Upper lobe of left lung (tissue), 6 donors: ENCODE measurements around the gene GRK5. TPM values are rescaled to one million over a fixed set of nuclear protein-coding genes. Genes with fewer than 3 reads are reported as not detected.

Experiments used
- ATAC-seq, 2 donors: fragments of 200-7000 bp; cut with Tn5 transposase; one replicate each; pipeline ENCODE4 v1.9.1; 2022; ENCODE audit warnings: mild to moderate bottlenecking in 2 of 2, moderate library complexity in 2 of 2; ENCODE audit not compliant: low FRiP score in 2 of 2
- DNase-seq, 2 donors: peaks; one replicate each; pipeline ENCODE4 v3.0.0-alpha.2; 2019 to 2020
- H3K27ac ChIP-seq, 4 donors: fragments of 200-600 bp; sonication (generic); one replicate each; pipeline ENCODE4 v1.5.1; 2016 to 2019
- H3K27me3 ChIP-seq, 4 donors: fragments of 200-600 bp; sonication (generic); one replicate each; pipeline ENCODE4 v1.5.1; 2017 to 2019
- H3K36me3 ChIP-seq, 4 donors: fragments of 200-600 bp; sonication (generic); one replicate each; pipeline ENCODE4 v1.5.1; 2016 to 2019
- H3K4me1 ChIP-seq, 4 donors: fragments of 200-600 bp; sonication (generic); one replicate each; pipeline ENCODE4 v1.5.1; 2018 to 2019
- H3K4me3 ChIP-seq, 4 donors: fragments of 200-600 bp; sonication (generic); one replicate each; pipeline ENCODE4 v1.5.1; 2017 to 2019; ENCODE audit warnings: mild to moderate bottlenecking in 2 of 4, moderate library complexity in 1 of 4
- H3K9me3 ChIP-seq, 4 donors: fragments of 200-600 bp; sonication (generic); one replicate each; pipeline ENCODE4 v1.5.1; 2018 to 2019
- CTCF ChIP-seq, 6 experiments: fragments of 450-650 bp in 4 of 6; fragments of 200-600 bp in 2 of 6; sonication (generic) in 2 of 6; IDR thresholded peaks; one replicate each; pipeline ENCODE4 v1.5.1; 2016 to 2019; ENCODE audit warnings: antibody characterized with exemption in 6 of 6
- EP300 ChIP-seq, 4 donors: sonication (generic); formaldehyde crosslinking; IDR thresholded peaks; one replicate each; pipeline ENCODE4 v1.5.1; 2017; ENCODE audit warnings: antibody characterized with exemption in 4 of 4, control low read depth in 2 of 4
- POLR2A ChIP-seq, 4 donors: fragments of 450-650 bp; IDR thresholded peaks; one replicate each; pipeline ENCODE4 v1.5.1; 2016 to 2017; ENCODE audit warnings: antibody characterized with exemption in 4 of 4, mild to moderate bottlenecking in 2 of 4
- POLR2AphosphoS5 ChIP-seq, 2 donors: sonication (generic); formaldehyde crosslinking; IDR thresholded peaks; one replicate each; pipeline ENCODE4 v1.5.1; 2017; ENCODE audit warnings: antibody characterized with exemption in 2 of 2
- WGBS, 2 donors: methylation state at CpG; one replicate each; pipeline ENCODE4 v1.1.5; 2017 to 2018; 5-methylcytosine and 5-hydroxymethylcytosine counted together
- total RNA-seq, 6 donors: library from RNA; depleted of rRNA in 4 of 6; stranded (reverse); fragments of >200 nt in 4 of 6; gene quantifications; one replicate each; pipeline versions ENCODE4 v1.1.0 to v1.2.1, GENCODE V29; 2016 to 2021
- donor health status: DM: no; HTN: no; CAD: no; lungs with moderate emphysema.
- donor health status: DM: no; HTN: yes; CAD: no; lungs with severe emphysema.

GRK5 gene
- total RNA-seq, 6 donors from 2014 or later: 38.6 to 80.9 (median 61.1) TPM

- no peaks in the 10 kb centered on the region for H3K9me3 ChIP-seq
- H3K4me3 ChIP-seq: no peak overlapping the region
- ATAC-seq: no peak
- no peaks in the 10 kb centered on the region for H3K27me3 ChIP-seq
- DNase-seq: no peak
- H3K4me1 ChIP-seq: peaks cover 61 to 68% (median 63%) of the 10 kb centered on the region in 4 donors
- H3K36me3 ChIP-seq: no peaks in the 10 kb centered on the region
- WGBS, 2 donors: 75 to 83% methylated on average over 7 of the region's 7 CpGs
- TF ChIP-seq POLR2AphosphoS5 (IDR thresholded peaks at IDR 0.05): no peak
- no peak for TF ChIP-seq CTCF (IDR thresholded peaks at IDR 0.05)
- TF ChIP-seq EP300 (IDR thresholded peaks at IDR 0.05): no peak
- no peak for TF ChIP-seq POLR2A (IDR thresholded peaks at IDR 0.05)
- H3K27ac ChIP-seq: peak overlapping the region; percentile 69 to 86 (median 78)
Observed at GRCh38 chr10:119371704-119372663, 164.6 kb downstream of the GRK5 start.

- DNase-seq (no peak), ATAC-seq (no peak)
- WGBS, 2 donors: 92 to 93% methylated on average over 13 of the region's 13 CpGs
- Histone ChIP-seq H3K4me3 (no peak overlapping the region), H3K27ac (peak overlapping the region in 1 of 4 donors; percentile 86), H3K27me3 (no peaks in the 10 kb centered on the region), H3K9me3 (no peaks in the 10 kb centered on the region), H3K4me1 (peaks cover 57 to 64% (median 58%) of the 10 kb centered on the region in 4 donors), H3K36me3 (no peaks in the 10 kb centered on the region)
- TF ChIP-seq POLR2A (IDR thresholded peaks at IDR 0.05) (no peak), EP300 (IDR thresholded peaks at IDR 0.05) (no peak), CTCF (IDR thresholded peaks at IDR 0.05) (no peak)
Observed at GRCh38 chr10:119373294-119374102, 166.1 kb downstream of the GRK5 start.

GRCh38 chr10:119374236-119374635 lies 166.9 kb downstream of the GRK5 start:
- WGBS, 2 donors: 88 to 94% methylated on average over 3 to 4 of the region's 4 CpGs
- Histone ChIP-seq H3K4me3 (no peak overlapping the region), H3K27ac (peak overlapping the region in 1 of 4 donors; percentile 15), H3K36me3 (no peaks in the 10 kb centered on the region), H3K4me1 (peaks cover 50 to 58% (median 53%) of the 10 kb centered on the region in 4 donors), H3K9me3 (no peaks in the 10 kb centered on the region), H3K27me3 (no peaks in the 10 kb centered on the region)
- ATAC-seq: no peak
- DNase-seq: no peak
- TF ChIP-seq POLR2A (IDR thresholded peaks at IDR 0.05) (no peak), POLR2AphosphoS5 (IDR thresholded peaks at IDR 0.05) (no peak), CTCF (IDR thresholded peaks at IDR 0.05) (no peak), EP300 (IDR thresholded peaks at IDR 0.05) (no peak)

- no peak overlapping the region for H3K4me3 ChIP-seq
- H3K4me1 ChIP-seq: peaks cover 36 to 43% (median 39%) of the 10 kb centered on the region in 4 donors
- WGBS, 2 donors: 70 to 75% methylated on average over 6 to 7 of the region's 7 CpGs
- ATAC-seq (peak in 1 of 2 donors; percentile 12), DNase-seq (no peak)
- no peaks in the 10 kb centered on the region for H3K27me3 ChIP-seq
- peaks cover 0 to 7% (median under 1%) of the 10 kb centered on the region in 4 donors for H3K36me3 ChIP-seq
- TF ChIP-seq EP300 (IDR thresholded peaks at IDR 0.05) (no peak), POLR2AphosphoS5 (IDR thresholded peaks at IDR 0.05) (peak in 1 of 2 donors; percentile 45)
- H3K9me3 ChIP-seq: no peaks in the 10 kb centered on the region
- H3K27ac ChIP-seq: peak overlapping the region in 3 of 4 donors; percentile 43 to 65 (median 45)
Observed at GRCh38 chr10:119375574-119376272, 168.4 kb downstream of the GRK5 start.
